A673 (cell line): ENCODE measurements around the gene ABCA5.

ENCODE experiments used
- CTCF ChIP-seq: fragments of 300-800, 200-600 bp; sonication (generic); conservative IDR thresholded peaks from 2 replicates; pipeline ENCODE4 v1.5.1; 2017; ENCODE audit warnings: low read depth, mild to moderate bottlenecking, antibody characterized with exemption, low read length, moderate library complexity, mixed read lengths
- EZH2 ChIP-seq: fragments of 200-600 bp; sonication (generic); IDR thresholded peaks from 2 replicates; pipeline ENCODE4 v1.6.1; 2017; ENCODE audit warnings: borderline replicate concordance, low read depth, mild to moderate bottlenecking, mixed read lengths, antibody characterized with exemption, low read length; ENCODE audit not compliant: poor library complexity, severe bottlenecking

- no peak for TF ChIP-seq EZH2
- no peak for TF ChIP-seq CTCF
These were observed 58.4 kb downstream of the ABCA5 start for GRCh38 chr17:69268543-69269014.
